GM19193 (cell line): ENCODE data around the gene VGF.

Experiments used
- POLR2A ChIP-seq: IDR thresholded peaks from 4 replicates; pipeline ENCODE4 v1.6.1; 2011; ENCODE audit not compliant: insufficient read depth, insufficient read length; ENCODE audit errors: extremely low read depth

The VGF gene

GRCh38 chr7:101186844-101187428 is 21.6 kb upstream of the VGF start:
- TF ChIP-seq POLR2A = no peak

GRCh38 chr7:101186194-101186593 is 20.8 kb upstream of the VGF start:
- no peak for TF ChIP-seq POLR2A

GRCh38 chr7:101185258-101185839 is 20.0 kb upstream of the VGF start:
- no peak for TF ChIP-seq POLR2A

DNA sequence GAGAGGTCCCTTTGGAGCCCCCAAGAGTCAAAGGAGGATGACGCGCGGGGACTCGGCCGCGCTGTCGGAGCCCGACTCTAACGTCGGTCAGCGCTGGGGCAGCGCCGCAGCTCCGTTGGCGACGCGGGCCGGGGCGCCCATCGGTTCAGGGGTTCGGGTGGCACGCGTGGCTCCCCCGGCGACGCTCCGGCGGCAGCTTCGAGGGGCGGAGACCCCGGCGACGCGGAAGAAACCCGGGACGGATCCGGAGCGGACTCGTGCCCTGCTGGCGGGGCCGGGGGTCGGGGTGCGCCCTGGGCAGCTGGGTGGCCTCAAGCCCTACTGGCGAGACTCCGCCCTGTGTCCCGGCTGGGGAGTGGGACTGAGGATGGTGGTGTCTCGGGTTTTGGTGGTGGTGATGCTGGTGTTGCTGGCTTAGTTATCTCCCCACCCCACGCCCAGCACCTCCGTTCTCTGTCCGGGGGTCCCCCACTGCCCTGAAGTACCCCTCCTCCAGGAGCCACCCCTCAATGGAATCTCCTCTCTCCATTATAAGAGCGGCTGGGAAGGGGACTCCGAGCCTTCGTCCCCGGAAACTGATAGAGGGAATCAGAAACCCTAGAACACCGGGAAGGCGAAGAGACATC is 14.9 kb upstream of the VGF start, which contains the start of gene NAT16:
Gene NAT16, minus strand, starts transcription at position 164 of the 626 bp plus-strand sequence. CDS start 5,486 bp downstream, outside the sequence.
- no peak for TF ChIP-seq POLR2A

- no peak for TF ChIP-seq POLR2A
Observed at GRCh38 chr7:101179713-101180112, 14.3 kb upstream of the VGF start.

- no peak for TF ChIP-seq POLR2A
Observed at GRCh38 chr7:101179117-101179516, 13.7 kb upstream of the VGF start.

DNA sequence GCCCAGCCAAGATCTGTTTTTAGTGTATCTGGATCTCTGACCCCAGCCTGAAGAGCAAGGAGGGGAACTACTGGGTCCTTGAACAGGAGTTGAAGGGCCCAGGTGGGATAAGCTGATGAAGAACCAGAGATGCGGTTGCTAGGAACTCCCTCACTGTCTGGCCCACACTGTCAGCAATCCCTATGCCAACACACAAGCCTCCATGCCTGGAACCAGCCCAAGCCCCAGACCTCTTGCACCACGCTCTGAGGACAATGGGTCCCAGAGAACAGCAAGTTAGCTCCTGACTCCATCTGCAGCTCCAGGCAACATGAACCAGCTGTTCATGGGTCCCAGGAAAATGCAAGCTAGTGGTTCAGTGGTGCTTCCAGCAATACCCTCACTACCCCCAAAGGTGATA is 12.3 kb upstream of the VGF start:
- no peak for TF ChIP-seq POLR2A

DNA sequence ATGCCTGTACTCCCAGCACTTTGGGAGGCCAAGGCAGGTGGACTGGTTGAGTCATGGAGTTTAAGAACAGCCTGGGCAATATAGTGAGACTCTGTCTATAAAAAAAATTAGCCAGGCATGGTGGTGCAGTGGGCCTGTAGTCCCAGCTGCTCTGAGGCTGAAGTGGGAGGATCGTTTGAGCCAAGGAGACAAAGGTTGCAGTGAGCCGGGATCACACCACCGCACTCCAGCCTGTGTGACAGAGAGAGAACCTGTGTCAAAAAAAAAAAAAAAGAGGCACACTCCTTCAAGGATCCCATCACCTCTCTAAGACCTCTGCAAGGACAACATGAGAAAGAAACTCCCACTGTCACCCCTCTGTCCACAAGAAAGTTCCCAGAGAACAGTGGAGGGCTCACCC is 10.3 kb upstream of the VGF start:
- no peak for TF ChIP-seq POLR2A

DNA sequence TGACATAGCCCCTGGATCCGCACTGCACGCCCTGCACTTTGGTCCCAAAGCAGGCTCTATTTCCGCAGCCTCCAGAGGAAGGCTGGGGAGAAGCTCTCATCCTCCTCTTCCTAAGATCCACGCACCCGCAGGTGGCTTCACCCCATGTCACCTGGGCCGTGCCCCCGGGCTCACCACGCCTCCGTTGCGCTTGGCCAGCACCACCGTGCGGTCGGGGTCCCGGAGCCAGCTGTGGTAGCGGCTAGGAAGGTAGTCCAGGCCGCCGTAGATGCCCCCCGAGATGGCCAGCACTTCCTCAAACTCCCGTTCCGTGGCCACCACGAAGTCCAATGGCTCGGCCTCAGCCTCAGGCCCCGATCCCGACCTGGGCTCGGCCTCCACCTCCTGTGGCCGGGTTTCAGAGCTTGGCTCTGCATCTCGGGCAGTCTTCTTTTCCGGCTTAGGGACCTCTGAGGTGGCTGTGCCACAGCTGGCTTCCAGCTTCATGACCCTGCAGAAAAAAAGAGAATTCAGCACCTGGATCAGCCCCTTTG is 9.0 kb upstream of the VGF start:
- no peak for TF ChIP-seq POLR2A

DNA sequence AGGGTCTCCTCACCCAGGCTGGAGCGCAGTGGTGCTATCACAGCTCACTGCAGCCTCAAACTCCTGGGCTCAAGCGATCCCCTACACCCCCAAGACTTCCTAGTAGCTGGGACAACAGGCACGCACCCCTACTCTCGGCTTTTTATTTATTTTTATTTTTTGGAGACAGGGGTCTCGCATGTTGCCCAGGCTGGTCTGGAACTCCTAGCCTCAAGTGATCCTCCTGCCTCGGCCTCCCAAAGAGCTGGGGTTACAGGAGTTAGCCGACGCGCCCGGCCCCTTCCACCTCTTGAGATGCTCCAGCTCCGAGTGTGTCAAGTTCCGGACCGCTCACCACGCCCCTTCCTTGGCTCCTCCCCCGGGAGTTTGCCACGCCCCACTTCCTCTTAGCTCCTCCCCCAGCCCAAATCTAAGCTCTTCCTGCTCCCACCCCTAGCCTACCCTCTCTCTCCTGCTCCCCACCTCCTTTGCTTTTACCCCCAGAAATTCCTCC is 8.4 kb upstream of the VGF start:
- TF ChIP-seq POLR2A = no peak

GRCh38 chr7:101172854-101173751 is 7.7 kb upstream of the VGF start:
- TF ChIP-seq POLR2A = no peak

DNA sequence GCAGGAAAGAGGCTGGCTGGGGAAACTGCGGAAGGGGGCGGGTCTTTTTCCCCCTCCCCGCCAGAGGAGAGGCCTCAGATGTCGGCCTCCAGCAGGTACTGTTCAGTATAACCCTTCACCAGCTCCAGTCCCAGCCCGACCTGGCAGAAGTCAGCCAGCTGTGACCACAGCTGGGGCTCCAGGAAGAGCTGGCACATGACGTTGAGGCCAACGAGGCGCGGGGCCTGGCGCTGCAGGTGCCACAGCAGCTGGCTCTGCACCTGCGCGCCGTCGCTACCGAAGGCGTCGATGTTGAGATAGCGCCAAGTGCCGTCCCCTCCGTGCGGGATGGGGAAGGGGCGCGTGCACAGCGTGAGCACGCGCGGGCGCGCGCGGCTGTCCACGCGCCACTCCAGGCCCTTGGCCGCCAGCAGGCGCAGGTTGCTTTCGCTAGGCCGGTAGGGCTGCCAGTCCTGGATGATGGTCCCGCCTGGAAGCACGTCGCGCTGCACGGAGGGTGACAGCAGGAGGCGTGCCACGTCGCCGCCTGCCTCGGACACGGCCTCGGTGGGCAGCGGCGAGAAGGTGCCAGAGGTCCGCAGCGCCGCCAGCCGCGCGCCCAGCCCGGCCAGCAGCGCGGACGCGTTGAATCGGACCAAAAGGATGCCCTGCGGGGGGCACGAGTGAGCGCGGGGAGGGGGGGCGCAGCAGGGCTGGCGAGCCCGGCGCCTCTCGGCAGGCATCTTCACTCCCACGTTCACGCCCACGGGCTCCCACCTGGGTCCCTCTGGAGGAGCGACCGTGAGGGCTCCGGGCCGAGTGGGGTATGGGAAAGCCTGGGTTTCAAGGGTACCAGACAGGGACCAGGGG is 6.9 kb upstream of the VGF start:
- no peak for TF ChIP-seq POLR2A

DNA sequence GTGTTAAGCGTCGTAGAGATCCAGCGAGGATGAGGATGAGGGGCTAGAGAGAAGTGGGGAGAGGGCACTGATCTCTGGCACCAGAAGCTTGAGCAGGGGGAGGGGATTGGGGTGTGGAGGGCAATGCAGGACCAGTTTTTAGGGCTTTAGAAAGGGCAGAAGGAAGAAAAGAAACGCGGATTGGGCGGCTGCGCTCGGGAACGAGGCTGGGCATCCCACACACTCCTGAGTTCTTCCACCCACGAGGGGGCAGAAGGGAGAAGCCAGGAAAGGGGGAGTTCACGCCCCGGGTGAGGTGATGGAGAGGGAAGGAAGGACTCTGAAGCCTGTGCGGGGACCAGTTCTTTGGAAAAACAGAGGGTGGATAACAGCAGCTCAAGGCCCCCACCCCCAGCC is 6.1 kb upstream of the VGF start:
- no peak for TF ChIP-seq POLR2A
